RPMI7951 (cell line): Measurements from ENCODE around the gene PIPOX. TPM values are rescaled to one million over a fixed set of nuclear protein-coding genes. Genes with fewer than 3 reads are reported as not detected.

Experiments used
- DNase-seq: peaks from one replicate; pipeline ENCODE4 v3.0.0-alpha.2; 2012; ENCODE audit warnings: low read depth
- total RNA-seq: library from RNA; depleted of rRNA; stranded (reverse); fragments of >200 nt; shearing (Covaris generic); gene quantifications from 2 replicates; pipeline ENCODE4 v1.2.3, GENCODE V29; 2014

The PIPOX gene
- total RNA-seq, 1 experiment from 2014 or later, result 11.7 TPM

- DNase-seq, result peak; percentile 97
These were observed 5.8 kb downstream of the PIPOX start for GRCh38 chr17:29048440-29049368.

GRCh38 chr17:29049541-29050145 lies 6.7 kb downstream of the PIPOX start:
- no peak for DNase-seq

GRCh38 chr17:29050176-29050575 lies 7.2 kb downstream of the PIPOX start:
- no peak for DNase-seq

- no peak for DNase-seq
These were observed 8.3 kb downstream of the PIPOX start for GRCh38 chr17:29051194-29051593.

- DNase-seq, result no peak
These were observed 8.8 kb downstream of the PIPOX start for GRCh38 chr17:29051731-29052130.

GRCh38 chr17:29054835-29055234 lies 11.9 kb downstream of the PIPOX start:
- DNase-seq, result no peak

GRCh38 chr17:29057361-29057760 lies 14.4 kb downstream of the PIPOX start:
- no peak for DNase-seq

GRCh38 chr17:29058391-29058790 lies 15.4 kb downstream of the PIPOX start:
- no peak for DNase-seq

- DNase-seq, result peak; percentile 55
These were observed 16.3 kb downstream of the PIPOX start for GRCh38 chr17:29059281-29059680.

- DNase-seq, result no peak
These were observed 17.5 kb downstream of the PIPOX start for GRCh38 chr17:29060475-29060874.

GRCh38 chr17:29061036-29061435 lies 18.1 kb downstream of the PIPOX start:
- DNase-seq, result no peak

GRCh38 chr17:29062215-29062614 lies 19.3 kb downstream of the PIPOX start:
- DNase-seq, result no peak

GRCh38 chr17:29063992-29064391 lies 21.1 kb downstream of the PIPOX start:
- DNase-seq, result no peak

- no peak for DNase-seq
These were observed 23.1 kb downstream of the PIPOX start for GRCh38 chr17:29066047-29066446.

- no peak for DNase-seq
These were observed 23.7 kb downstream of the PIPOX start for GRCh38 chr17:29066606-29067005.

- DNase-seq, result no peak
These were observed 25.9 kb downstream of the PIPOX start for GRCh38 chr17:29068818-29069217.

GRCh38 chr17:29069526-29070041 lies 26.6 kb downstream of the PIPOX start:
- DNase-seq, result peak; percentile 73

GRCh38 chr17:29070308-29070707 lies 27.4 kb downstream of the PIPOX start:
- no peak for DNase-seq

- no peak for DNase-seq
These were observed 27.8 kb downstream of the PIPOX start for GRCh38 chr17:29070781-29071180.

- DNase-seq, result no peak
These were observed 28.4 kb downstream of the PIPOX start for GRCh38 chr17:29071303-29071702.

GRCh38 chr17:29073045-29073444 lies 30.1 kb downstream of the PIPOX start:
- DNase-seq, result no peak

GRCh38 chr17:29073520-29073919 lies 30.6 kb downstream of the PIPOX start:
- no peak for DNase-seq

- DNase-seq, result no peak
These were observed 31.5 kb downstream of the PIPOX start for GRCh38 chr17:29074488-29074887.
